HG03095 (cell line): Measurements from ENCODE around the gene LRP10.
A peak's percentile ranks its signal among the peaks of the same experiment; 100 is the strongest.
"Not testable (repeated sequence)": the region's sequence is repeated elsewhere in the genome, so short reads cannot be mapped to it uniquely, and the experiment has no call there.

Source experiments
- ATAC-seq: cut with Tn5 transposase; IDR thresholded peaks from one replicate; pipeline ENCODE4 v1.9.1; 2021; ENCODE audit warnings: moderate library complexity; ENCODE audit not compliant: unreplicated experiment

LRP10 gene

DNA sequence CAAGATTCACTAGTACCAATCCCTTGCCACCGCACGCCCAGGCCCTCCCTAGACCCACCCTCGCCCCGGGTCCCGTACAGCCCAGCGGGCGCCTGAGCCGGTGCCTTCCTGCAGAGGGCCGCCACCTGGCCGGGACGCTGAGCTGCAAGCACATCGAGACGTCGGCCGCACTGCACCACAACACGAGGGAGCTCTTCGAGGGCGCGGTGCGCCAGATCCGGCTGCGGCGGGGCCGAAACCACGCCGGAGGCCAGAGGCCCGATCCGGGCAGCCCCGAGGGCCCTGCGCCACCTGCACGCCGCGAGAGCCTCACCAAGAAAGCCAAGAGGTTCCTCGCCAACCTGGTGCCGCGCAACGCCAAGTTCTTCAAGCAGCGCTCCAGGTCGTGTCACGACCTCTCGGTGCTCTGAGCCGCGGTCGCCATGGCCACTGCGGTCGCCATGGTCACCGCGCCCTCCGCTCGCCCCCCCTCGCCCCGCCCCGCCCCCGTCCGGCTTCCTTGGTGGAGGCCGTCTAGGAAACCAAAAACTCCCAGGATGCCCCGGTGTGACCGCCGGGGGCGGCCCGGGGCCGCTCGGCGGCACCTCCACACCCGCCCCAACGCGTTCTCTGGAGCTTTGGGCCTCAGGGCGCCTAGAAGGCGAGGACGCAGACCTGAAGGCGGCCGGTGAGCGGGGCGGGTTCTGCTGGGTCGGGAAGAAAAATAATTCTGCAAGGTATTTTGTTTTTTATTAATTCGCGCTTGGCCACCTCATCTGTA, 15.1 kb downstream of the LRP10 start:
- peak; percentile 41 for ATAC-seq

DNA sequence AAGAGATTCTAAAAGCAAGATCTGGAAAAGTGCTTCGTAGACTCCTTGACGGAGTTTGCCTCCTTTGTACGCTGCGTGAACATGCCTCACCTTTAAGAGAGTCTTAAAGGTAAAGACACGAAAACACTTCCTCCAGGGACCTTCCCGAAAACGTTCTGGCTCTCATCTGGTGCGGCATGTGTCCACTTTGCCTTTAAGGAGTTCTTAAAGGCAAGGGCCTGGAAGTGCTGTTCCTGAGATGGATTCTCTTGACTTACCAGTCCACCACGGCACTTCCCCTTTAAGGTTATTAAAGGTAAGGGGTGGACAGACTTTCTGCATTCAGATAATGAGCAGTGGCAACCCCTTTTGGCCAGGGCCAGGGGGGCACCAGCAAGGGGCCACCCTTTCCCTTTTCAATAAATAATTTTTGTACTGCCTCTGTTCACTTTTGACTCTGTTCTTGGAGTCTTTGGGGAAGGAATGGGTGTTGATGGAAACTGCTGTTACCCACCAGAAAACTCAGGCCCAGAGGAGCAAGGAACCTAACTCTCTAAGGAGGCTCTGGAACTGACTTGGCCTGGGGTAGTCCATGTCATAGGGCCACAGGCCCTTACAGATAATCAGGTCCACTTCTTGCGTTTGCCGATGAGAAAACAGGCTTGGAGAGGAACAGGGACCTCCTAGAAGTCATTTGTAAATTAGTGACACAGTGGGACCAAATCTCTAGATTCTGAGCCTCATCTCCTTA, 15.9 kb downstream of the LRP10 start:
- peak; percentile 28 for ATAC-seq

DNA sequence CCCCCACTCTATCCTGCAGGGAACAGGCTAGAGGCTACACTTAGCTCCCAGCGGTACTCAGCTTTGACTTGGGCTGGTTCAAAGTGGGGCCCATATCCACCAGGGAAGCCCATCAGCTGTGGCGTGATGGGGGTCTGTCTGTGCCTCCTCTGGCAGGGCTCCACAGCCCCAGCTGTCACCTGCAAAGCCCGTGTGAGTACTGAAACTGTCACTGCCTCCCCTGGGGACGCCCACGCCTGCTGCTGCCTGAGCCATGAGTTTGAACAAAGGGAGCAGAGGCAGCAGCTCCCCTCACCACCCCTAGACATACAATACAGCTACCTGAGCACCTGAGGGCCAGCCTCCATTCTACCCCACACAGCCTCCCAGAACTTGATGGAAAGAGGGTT, 16.4 kb downstream of the LRP10 start:
- peak; percentile 47 for ATAC-seq

DNA sequence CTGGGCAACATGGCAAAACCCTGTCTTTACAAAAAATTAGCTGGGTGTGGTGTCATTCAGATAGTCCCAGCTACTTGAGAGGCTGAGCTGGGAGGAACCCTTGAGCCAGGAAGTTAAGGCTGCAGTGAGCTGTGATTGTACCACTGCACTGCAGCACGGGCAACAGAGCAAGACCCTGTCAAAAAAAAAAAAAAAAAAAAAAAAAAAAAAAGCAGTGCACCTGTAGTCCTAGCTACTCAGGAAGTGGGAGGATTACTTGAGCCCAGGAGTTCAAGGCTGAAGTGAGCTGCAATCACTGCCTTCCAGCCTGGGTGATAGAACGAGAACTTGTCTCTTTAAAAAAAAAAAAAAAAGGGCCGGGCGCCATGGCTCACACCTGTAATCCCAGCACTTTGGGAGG, 17.1 kb downstream of the LRP10 start:
- no peak for ATAC-seq

DNA sequence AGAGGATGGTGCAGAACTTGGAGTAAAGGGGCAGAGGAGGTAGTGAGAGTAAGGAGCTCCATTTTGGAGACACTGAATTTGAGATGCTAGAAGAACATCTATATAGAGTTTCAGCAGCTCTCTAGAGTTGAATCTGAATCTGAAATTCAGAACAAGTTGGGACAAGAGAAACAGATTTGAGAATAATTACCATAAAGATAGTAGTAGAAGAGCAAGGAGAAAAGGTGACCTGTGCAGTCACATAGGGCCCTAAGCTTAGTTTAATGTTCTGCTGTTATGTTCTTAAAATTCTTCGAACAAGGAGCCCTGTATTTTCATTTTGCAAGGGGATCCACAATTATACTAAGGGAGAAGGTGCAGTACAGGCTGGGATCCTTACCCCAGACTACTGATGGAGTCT, 18.9 kb downstream of the LRP10 start:
- no peak for ATAC-seq

DNA sequence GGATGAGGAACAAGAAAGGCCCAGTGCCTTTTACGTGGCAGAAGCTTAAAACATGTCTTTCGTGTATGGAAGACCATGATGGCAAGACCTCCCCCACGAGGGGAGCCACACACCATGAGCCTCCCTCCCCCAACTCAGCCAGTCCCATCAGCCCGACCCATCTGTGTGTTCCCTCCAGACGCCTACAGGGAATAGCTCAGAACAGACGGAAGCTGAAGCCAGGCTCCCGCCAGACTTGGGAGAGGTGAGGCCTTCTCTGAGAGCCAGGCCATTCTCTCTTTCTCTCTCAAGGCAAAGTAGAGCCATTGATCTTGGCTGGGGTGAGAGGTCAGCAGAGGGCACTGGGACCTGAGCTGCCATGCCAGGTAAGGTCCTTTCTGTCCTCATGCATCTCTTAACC, 20.9 kb downstream of the LRP10 start:
- ATAC-seq: no peak

DNA sequence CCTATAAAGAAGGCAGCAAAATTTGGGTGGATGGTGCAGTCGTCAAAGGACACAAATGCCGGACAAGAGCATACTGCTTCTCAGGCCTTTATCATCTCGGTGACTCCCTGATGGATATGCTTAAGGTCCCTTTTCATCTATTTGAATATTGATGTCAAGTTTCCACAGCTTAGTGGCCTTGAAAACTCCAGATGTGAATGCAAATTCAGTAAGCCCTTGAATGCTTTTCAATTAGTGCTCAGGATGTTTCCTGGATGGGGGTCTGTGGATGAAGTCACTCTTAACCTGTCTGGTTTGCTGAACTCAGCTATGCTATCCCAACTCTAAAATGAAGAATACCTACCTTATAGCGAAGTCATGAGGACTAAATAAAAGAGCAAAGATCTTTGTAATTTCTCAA, 22.2 kb downstream of the LRP10 start:
- no peak for ATAC-seq

DNA sequence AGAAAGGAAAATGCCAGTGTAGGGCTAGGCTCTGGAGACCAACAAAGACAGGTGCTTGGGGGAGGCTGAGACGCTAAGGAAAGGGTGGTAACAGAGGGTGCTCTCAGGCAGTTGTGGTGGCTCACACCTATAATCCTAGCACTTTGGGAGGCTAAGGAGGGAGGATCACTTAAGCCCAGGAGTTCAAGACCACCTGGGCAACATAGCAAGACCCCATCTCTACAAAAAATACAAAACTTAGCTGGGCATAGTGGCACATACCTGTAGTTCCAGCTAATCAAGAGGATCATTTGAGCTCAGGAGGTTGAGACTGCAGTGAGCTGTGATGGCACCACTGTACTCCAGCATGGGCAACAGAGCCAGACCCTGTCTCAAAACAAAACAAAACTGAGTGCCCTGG, 23.9 kb downstream of the LRP10 start:
- ATAC-seq: no peak

DNA sequence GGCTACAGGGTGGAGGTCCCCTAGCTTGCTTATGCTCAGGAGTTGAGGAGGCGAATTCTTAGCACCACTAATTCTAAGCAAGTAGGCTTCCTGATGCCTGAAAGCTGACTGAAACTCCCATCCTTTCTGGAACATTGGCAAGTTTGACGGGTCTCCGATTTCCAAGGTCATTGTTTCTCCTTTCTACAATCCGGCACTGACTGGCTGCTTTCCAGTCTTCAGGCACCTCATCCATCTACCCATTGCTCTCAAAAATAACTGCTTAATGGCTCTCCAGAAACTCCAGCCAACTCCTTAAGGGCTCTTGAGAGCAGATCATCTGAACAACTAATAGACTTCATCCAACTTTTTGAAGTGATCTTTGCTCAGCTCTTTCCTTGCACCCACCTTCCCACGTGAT, 24.8 kb downstream of the LRP10 start:
- no peak for ATAC-seq

DNA sequence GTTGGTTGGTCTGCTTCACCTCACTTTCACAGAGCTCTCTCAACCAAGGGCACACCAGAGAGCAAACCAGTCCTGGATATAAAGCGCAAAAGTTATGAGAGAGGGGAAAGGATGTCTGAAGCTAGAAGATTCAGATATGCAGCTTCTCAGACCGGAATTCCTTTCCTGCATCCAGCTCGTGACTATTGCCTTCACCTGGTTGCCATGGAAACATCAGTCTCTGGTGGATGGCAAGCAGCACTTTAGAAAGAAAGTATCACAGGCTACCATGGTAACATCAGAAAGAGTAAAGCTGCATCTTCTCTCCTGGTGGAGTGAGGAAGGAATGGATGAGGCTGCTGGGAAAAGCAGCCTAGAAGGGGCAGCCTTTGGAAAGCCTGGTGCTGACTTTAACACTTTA, 25.2 kb downstream of the LRP10 start:
- ATAC-seq: no peak

DNA sequence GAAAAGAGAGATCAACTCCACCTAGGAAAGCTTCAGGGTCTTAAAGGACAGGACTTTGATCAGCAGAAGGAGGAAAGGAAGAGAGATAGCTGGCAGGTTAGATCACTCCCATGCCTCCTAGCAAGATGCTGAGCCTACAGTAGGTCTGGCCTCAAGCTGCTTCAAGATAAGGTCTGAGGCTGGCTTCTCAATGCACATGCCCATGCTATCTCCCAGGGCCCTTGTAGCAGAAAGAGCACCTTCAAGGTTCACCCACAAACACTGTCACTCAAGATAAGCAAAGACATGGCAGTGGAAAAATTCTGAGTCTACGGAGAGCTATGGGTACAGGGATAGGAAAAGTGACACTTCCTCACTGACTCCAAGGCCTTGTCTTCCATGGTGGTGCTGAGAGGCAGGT, 25.8 kb downstream of the LRP10 start:
- no peak for ATAC-seq

DNA sequence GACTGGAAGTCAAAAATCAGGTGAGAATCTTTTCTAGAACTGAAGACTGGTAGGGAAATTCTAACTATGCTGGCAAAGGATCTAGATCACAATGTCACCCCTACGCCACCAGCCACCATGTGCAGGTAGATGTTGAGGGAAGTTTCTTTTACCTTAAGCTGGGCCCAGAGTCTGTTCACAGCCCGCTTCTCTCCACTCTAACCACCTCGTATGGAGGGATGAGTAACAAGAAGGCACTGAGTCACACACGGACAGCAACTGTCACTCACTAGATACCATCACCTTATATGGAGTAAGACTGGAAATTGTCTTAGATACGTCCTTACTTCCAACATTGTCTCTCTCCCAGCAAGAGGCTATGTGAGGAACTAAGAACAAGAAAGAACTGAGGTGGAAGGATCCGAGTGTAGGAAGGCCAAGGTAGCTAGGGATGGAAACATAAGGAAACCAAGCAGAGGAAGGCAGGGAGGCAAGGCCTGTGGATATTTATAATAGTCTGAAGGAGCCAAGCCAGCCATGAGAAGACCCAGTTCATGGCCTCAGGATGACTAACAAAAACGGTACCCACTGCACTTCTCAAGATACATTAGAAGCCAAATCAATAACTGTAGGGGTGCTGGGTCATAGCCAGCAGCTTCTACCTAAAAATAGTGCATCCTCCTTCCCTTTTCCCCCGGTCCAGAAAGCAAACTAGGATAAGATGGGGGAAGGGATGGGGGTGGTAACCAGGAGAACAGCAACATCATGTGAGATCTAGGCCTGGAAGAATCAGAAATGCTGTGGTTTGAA, 27.0 kb downstream of the LRP10 start:
- no peak for ATAC-seq

DNA sequence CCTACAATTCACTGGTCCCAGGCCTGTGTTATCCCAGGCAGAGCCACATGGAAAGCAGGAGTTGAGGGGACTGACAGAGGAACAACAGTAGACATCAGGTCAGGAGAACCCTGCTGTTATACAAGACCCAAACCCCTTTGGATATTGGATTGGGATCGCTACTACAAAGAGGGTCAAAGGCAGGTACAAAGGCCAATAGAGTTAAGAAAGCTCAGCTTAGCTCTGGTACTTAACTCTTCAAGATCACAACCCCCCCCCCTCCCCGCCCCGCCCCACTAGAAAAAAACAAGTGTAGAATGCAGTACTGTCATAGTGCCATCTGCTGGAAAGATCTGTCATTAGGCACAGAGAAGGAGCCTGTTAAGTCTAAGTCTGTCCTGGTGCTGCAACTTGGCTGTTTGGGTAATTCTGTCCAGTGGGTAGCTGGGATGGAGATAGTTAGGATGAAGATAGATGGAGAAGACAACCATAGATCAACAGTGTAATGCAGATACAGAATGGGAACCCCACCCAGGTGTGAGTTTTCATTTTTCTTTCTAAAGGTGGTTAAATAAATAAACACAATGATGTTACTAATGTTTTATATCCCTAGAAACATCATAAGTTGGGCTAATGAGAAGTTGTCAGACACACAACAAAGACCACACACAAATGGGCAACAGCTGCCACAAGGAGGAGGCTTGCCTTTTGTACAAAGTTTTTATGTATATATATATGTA, 28.7 kb downstream of the LRP10 start:
- ATAC-seq: no peak

DNA sequence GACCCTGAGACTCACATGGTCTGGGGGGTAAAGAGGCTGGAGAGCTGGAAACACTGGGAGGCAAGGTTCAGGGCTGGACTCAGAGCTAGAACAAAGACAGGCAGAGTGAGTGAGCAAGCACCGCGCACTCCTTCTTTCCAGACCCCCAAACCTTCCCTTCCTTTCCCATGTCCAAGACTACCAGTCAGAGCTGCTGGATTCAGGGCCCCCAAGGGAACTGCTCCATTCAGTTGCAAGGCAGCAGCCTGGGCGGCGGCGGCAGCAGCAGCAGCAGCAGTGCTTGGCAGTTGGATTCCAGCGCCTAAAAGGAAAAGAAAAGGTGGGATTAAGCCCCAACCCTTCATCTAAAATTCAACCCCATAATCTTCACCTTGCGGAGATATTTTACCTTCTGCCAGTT, 30.3 kb downstream of the LRP10 start:
- ATAC-seq: no peak

DNA sequence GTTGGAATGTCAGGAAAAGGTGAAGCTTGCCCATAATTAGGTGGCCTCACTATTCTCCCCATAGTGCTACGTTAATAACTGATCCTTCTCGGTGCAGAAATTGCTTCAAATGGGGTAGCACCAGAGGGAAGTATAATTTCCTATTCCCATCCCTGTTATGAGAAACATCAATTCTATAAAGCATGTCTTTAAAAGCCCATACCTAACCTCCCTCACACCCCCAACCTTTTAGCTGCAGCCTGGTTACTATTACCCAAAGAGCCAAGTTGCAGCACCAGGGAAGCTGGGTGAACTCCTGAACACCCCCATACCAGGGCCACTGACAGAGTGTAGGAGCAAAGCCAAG, 32.2 kb downstream of the LRP10 start:
- ATAC-seq: no peak

DNA sequence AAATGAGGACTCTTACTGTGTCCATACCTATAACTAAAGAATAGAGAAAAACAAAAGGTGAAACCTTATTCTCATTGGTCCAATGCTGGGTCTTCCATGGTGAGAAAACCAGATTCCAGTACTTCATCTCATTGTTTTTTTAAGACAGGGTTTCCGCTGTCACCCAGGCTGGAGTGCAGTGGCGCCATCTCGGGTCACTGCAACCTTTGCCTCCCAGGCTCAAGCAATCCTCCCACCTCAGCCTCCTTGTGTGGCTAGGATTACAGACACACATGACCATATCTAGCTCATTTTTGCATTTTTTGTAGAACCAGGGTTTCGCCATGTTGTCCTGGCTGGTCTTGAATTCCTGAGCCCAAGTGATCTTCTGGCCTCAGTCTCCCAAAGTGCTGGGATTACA, 34.1 kb downstream of the LRP10 start:
- ATAC-seq: no peak

DNA sequence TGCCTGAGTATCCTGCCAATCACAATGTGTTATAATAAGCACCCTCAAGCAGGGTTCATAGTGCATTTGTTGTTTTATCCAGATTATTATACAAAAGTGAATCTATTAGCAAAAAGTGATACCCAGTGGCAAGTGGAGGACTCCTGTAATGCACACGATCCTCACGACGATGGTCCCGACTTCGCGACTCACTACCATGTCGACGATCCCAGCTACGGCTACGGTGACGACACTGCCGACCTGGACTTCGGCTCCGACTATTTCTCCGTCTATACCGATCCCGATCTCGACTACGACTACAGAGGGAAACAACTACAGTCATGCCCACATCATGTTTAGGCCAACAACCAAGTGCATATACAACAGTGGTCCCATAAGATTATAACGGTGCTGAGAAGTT, 34.5 kb downstream of the LRP10 start:
- ATAC-seq: no peak

DNA sequence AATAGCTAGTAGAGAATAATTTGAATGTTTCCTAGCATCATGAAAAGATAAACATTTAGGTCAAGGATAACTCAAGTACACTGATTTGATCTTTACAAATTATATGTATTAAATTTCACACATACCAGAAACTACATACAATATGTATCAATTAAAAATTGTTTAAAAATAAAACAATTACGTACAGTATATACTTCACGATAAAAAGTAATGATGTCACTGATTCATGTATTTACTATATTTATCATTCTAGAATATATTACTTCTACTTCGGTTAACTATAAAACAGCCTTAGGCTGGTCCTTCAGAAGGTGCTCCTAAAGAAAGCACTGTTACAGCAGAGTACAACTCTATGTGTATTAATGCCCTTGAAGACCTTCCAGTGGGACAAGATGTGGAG, 35.9 kb downstream of the LRP10 start:
- no peak for ATAC-seq

DNA sequence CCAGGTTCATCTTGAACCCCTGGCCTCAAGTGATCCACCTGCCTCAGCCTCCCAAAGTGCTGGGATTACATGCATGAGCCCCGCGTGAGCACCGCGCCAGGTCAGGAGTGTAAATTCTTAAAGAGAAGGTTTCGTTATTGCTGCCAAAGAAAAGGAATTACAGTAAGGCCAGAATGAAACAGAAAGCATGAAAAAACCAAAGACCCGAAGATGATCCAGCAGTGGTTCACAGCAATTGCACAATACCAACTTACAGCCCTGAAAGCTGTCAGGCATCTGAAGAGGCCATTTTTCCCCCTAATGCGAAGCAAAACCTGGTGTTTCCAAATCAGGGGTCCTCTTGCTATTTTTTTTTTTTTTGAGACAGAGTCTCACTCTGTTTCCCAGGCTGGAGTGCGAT, 37.1 kb downstream of the LRP10 start:
- ATAC-seq: no peak

DNA sequence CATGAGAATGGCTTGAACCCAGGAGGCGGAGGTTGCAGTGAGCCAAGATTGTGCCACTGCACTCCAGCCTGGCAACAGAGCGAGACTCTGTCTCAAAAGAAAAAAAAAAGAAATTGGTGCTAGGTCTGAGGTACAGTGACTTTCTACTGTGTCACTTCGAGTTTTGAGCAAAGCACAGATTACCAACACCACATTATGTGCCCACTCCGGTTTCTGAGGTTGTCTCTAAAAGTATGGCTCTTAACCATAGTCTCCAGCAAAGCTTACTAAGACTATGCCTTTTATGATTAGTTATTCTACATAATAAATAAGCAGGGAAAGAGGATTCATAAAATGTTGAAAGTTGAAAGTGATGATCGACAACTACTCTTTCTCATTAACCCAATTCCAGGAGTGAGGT, 39.4 kb downstream of the LRP10 start:
- ATAC-seq: no peak

DNA sequence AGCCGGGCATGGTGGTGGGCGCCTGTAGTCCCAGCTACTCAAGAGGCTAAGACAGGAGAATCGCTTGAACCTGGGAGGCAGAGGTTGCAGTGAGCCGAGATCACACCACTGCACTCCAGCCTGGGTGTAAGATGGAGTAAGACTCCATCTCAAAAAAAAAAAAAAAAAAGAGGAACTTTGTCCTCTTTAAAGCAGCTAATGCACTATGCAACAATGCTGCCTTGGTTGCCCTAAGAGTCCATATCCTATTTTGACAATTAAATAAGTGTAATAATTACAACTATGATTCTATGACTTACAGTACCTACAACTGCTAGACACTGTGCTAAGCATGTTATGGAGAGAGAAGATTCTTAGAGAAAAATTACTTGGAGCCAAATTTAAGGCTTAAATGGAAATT, 43.3 kb downstream of the LRP10 start:
- ATAC-seq: not testable (repeated sequence)
